GM10266 (cell line): ENCODE measurements around the gene PFDN6.
"Not testable (repeated sequence)": the region's sequence is repeated elsewhere in the genome, so short reads cannot be mapped to it uniquely, and the experiment has no call there.

Experiments
- DNase-seq: peaks from one replicate; pipeline ENCODE4 v3.0.0; 2012; ENCODE audit errors: extremely low spot score
- TF ChIP-seq, protein P1 (sequence below): IDR thresholded peaks from 2 replicates; pipeline ENCODE4 v1.5.1; 2012; ENCODE audit warnings: mild to moderate bottlenecking, low read depth; ENCODE audit not compliant: control insufficient read depth, insufficient read depth; ENCODE audit errors: missing control alignments

Gene PFDN6

DNA sequence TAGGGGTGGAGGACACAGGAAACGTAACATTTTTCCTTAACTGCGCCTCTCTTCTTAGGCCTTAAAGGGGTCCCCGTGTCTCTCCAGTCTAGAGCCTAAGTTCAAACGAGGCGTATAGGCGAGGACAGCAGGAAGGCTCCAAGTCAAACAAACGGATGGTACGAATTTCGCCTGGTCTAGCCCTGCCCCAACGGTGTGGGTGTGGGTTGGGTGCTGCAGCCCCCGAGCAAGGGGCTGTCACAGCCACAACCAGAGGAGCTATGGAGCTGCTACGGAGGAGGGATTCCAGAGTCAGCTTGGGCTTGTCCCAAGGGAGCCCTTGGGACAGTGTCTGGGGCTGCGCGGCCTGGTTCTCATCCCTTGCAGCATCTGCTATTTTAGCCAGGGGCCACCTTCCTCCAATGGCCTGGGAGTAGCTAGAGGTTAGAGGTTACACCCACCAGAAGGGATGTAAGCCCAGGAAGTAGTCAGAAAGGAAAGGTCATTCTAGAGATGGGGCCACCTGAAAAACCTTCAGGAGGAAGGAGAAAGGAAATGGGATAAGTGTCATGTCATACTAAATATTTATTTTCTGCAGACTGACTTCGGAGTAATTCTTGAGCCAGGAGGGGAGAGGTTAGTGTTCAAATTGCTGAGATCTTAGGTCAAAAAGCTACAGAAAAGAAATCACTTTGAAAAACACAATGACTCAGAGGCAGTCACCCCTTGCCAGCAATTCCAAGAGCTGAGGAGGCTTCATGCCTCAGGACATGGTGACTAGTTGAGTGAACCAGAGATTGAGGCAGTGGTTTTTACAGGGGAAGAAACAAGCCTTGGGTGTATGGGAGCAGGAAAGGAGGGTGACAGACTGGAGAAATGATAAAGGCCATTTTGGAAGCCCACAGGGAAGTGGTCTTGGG lies 39.4 kb upstream of the PFDN6 start:
- no peak for DNase-seq
- TF ChIP-seq, protein P1, sequence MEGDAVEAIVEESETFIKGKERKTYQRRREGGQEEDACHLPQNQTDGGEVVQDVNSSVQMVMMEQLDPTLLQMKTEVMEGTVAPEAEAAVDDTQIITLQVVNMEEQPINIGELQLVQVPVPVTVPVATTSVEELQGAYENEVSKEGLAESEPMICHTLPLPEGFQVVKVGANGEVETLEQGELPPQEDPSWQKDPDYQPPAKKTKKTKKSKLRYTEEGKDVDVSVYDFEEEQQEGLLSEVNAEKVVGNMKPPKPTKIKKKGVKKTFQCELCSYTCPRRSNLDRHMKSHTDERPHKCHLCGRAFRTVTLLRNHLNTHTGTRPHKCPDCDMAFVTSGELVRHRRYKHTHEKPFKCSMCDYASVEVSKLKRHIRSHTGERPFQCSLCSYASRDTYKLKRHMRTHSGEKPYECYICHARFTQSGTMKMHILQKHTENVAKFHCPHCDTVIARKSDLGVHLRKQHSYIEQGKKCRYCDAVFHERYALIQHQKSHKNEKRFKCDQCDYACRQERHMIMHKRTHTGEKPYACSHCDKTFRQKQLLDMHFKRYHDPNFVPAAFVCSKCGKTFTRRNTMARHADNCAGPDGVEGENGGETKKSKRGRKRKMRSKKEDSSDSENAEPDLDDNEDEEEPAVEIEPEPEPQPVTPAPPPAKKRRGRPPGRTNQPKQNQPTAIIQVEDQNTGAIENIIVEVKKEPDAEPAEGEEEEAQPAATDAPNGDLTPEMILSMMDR: no peak

DNA sequence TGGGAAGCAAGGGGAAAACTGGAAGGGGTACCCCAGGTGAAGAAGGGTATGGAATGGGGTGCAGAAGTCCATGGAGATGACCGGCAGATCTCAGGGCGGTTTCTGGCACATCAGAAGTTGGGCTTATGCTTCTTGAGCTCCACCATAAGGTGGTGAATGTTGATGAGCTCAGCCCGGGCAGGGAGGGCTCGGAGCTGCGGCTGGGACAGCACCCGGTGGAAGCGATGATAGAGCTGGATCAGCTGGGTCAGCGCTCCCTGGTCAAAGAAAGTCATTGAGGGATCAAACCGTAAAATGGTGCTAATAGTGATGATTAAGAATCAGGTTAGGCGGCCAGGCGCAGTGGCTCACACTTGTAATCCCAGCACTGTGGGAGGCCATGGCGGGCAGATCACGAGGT lies 38.7 kb upstream of the PFDN6 start:
- no peak for DNase-seq
- TF ChIP-seq, protein P1: no peak

DNA sequence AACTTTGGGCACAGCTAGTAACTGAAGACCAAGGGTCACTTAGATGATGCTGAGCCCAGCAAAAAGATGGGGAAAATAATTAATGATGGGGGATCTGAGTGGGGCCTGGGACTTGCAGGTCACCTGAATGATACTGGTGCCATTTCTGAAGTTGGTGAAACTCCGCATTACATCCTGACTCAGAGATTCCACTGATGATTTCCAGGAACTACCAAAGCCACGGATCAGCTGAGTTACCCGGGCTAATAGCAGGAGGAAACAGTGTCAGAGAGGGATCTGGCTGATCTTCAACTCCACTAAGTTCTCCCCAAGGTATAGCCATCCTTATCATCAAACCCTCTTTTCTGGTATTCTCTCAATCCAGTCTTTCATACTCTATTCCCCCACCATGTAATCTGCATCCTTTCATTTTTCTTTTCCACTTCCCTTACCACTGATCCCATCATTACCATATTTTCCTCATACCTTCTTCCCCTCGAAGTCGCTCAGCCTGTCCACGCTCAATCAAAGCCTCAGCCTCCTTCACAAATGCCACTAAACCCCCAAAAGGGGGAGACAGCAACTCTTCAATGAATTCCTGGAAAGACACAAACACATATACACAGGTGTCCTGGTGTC lies 37.9 kb upstream of the PFDN6 start:
- DNase-seq: no peak
- TF ChIP-seq, protein P1: peak; percentile 7

DNA sequence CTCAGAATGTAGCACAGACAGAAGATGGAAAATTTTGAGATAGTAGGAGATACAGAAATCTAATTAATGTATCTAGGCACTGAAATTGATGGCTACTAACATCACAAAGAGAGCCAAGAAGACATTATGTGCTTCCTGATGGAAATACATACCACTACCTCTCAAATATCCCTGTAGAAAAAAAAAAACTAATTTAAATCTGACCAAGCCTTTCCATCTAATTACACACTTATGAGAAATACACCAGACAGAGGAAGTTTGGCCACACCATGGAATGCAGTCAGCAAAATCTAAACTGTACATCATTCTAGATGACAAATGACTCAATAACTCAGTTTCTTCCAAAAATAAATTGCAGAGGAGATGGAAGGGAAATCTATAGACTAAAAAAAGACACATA lies 36.6 kb upstream of the PFDN6 start:
- DNase-seq: no peak
- TF ChIP-seq, protein P1: no peak

DNA sequence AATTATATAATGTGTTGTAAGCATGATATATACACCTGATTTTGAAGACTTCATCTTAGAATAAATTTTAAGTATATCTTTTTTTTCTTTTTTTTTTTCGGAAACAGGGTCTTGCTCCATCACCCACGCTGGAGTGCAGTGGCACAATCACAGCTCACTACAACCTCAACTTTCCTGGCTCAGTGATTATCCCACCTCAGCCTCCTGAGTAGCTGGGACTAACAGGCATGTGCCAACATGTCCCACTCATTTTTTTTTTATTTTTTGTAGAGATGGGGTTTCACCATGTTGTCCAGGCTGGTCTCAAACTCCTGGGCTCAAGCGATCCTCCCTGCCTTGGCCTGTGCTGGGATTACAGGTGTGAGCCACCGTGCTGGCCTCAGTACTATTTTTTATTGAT lies 34.8 kb upstream of the PFDN6 start:
- TF ChIP-seq, protein P1: no peak
- no peak for DNase-seq

DNA sequence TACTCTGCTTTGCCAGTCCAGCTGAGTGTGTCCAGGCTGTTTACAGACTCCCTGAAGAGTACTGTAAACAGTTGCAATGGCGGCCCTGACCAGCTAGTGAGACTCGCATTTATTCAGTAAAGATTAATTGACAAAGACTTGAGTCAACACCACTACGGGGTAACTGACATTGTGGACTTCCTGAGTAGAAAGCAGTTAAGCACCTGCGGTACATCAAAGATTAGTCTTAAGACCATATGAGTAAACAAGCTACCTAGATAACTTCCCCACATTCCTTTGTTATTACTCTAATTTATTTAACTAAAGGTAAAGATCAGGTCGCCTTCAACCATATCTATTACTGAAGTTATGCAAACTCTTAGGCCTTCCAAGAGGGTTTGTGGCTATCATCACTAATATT lies 30.4 kb upstream of the PFDN6 start:
- TF ChIP-seq, protein P1: no peak
- no peak for DNase-seq

DNA sequence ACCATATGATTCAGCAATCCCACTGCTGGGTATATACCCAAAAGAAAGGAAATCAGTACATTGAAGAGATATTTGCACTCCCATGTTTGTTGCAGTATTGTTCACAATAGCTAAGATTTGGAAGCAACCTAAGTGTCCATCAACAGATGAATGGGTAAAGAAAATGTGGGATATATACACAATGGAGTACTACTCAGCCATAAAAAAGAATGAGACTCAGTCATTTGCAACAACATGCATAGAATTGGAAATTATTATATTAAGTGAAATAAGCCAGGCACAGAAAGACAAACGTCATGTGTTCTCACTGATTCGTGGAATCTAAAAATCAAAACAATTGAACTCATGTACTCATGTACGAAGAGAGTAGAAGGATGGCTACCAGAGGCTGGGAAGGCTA lies 26.9 kb upstream of the PFDN6 start:
- DNase-seq: not testable (repeated sequence)
